PC-3 (cell line): ENCODE measurements around the gene CRB3. TPM values are rescaled to one million over a fixed set of nuclear protein-coding genes. Genes with fewer than 3 reads are reported as not detected.

Source experiments
- ATAC-seq: fragments of 200-7000 bp; cut with Tn5 transposase; 2 replicates; pipeline ENCODE4 v1.9.1; 2020; ENCODE audit warnings: mild to moderate bottlenecking, moderate library complexity
- BruUV-seq: library from RNA; stranded (reverse); fragments of 400-500 nt; replicated peaks from 2 replicates; lab custom pipeline; 2021; lab: Mats Ljungman, UMichigan
- CTCF ChIA-PET: fragments of 300-600 bp; sonication (Branson Sonifier 250); formaldehyde crosslinking; loops from one replicate; lab custom pipeline; 2022; ENCODE audit warnings: antibody characterized with exemption; lab: Charles Lee
- POLR2A ChIA-PET: fragments of 300-600 bp; sonication (Branson Sonifier 250); formaldehyde crosslinking; loops from one replicate; lab custom pipeline; 2022; ENCODE audit warnings: antibody characterized with exemption; ENCODE audit not compliant: unreplicated experiment; lab: Charles Lee
- DNase-seq: peaks from one replicate; pipeline ENCODE4 v3.0.0-alpha.2; 2015
- H2AFZ ChIP-seq: fragments of 300-600 bp; sonication (generic); 2 replicates; pipeline ENCODE4 v1.6.0; 2016; ENCODE audit warnings: antibody characterized with exemption, low read length
- H3F3A ChIP-seq: fragments of 300-600 bp; sonication (generic); one replicate; pipeline ENCODE4 v1.6.0; 2017; ENCODE audit warnings: antibody characterized with exemption, low read length, control low read depth, mild to moderate bottlenecking; ENCODE audit not compliant: unreplicated experiment
- H3K27ac ChIP-seq: fragments of 300-600 bp; sonication (generic); 2 replicates; pipeline ENCODE4 v1.5.1; 2016; ENCODE audit warnings: mild to moderate bottlenecking, low read length
- H3K27me3 ChIP-seq: fragments of 300-600 bp; sonication (generic); 2 replicates; pipeline ENCODE4 v1.6.1; 2016; ENCODE audit warnings: low read length, mixed read lengths
- H3K36me3 ChIP-seq: fragments of 300-600 bp; sonication (generic); 2 replicates; pipeline ENCODE4 v1.6.1; 2016; ENCODE audit warnings: low read depth, mixed run types, low read length, mixed read lengths
- H3K4me1 ChIP-seq: fragments of 300-600 bp; sonication (generic); 2 replicates; pipeline ENCODE4 v1.5.1; 2016; ENCODE audit warnings: low read length; ENCODE audit not compliant: insufficient read depth
- H3K4me2 ChIP-seq: fragments of 300-600 bp; sonication (generic); 2 replicates; pipeline ENCODE4 v1.6.0; 2016; ENCODE audit warnings: low read length
- H3K4me3 ChIP-seq: fragments of 300-600 bp; sonication (generic); 2 replicates; pipeline ENCODE4 v1.5.1; 2016; ENCODE audit warnings: mild to moderate bottlenecking, low read length, mixed read lengths
- H3K79me2 ChIP-seq: fragments of 300-600 bp; sonication (generic); 2 replicates; pipeline ENCODE4 v1.6.1; 2017; ENCODE audit warnings: low read length, mixed read lengths
- H3K9ac ChIP-seq: fragments of 300-600 bp; sonication (generic); 2 replicates; pipeline ENCODE4 v1.6.0; 2016; ENCODE audit warnings: mild to moderate bottlenecking, low read length
- H3K9me2 ChIP-seq: fragments of 300-600 bp; sonication (generic); replicated peaks from 2 replicates; pipeline ENCODE4 v1.6.1; 2016; ENCODE audit warnings: mixed run types, low read length, mixed read lengths
- H3K9me3 ChIP-seq: fragments of 300-600 bp; sonication (generic); 2 replicates; pipeline ENCODE4 v1.6.1; 2016; ENCODE audit warnings: low read length, mixed read lengths
- H4K20me1 ChIP-seq: fragments of 300-600 bp; sonication (generic); 2 replicates; pipeline ENCODE4 v1.6.1; 2016; ENCODE audit warnings: low read length, mixed read lengths
- EZH2 ChIP-seq: fragments of 300-600 bp; sonication (generic); IDR thresholded peaks from one replicate; pipeline ENCODE4 v1.6.1; 2017; ENCODE audit warnings: antibody characterized with exemption, mild to moderate bottlenecking, low read length; ENCODE audit not compliant: unreplicated experiment
- EZH2phosphoT487 ChIP-seq: fragments of 300-600 bp; sonication (generic); IDR thresholded peaks from 2 replicates; pipeline ENCODE4 v1.6.1; 2018; ENCODE audit warnings: mild to moderate bottlenecking, antibody characterized with exemption, low read length, borderline replicate concordance
- intact Hi-C: fragments of 100-400 bp; cut with micrococcal nuclease; formaldehyde crosslinking; loops from 2 replicates; pipeline ENCODE4 v1.9.0; 2023
- total RNA-seq: library from RNA; depleted of rRNA; stranded (reverse); fragments of >200 nt; gene quantifications from 2 replicates; pipeline ENCODE4 v1.2.3, GENCODE V29; 2014
- TF ChIP-seq, protein P1 (sequence below): fragments of 300-600 bp; sonication (generic); conservative IDR thresholded peaks from 2 replicates; pipeline ENCODE4 v1.5.1; 2017; ENCODE audit warnings: antibody characterized with exemption, low read depth, mild to moderate bottlenecking, low read length

CRB3 gene
- total RNA-seq, 1 experiment from 2014 or later, result 71.3 TPM

DNA sequence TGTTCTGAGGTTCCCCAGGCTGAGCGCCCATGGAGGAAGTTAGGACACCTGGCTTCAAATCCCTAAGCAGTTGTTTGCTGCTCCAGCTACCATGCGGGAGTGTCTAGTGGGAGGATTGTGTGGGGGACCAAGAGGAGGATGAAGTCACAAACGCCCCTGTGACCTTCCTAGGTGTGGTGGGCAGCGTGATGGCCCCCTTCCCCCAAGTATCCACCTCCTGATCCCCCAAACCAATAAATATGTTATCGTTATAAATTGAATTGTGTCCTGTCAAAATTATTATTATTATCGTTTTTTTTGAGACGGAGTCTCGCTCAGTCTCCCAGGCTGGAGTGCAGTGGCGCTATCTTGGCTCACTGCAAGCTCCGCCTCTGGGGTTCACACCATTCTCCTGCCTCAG lies 30.4 kb upstream of the CRB3 start, which contains the start of gene SLC25A41:
SLC25A41 (minus strand) TSS at position 101 of the 400 bp plus-strand sequence; CDS start at position 31, 70 bp downstream.
- ChIA-PET POLR2A (no interaction called here), CTCF (no interaction called here)
- DNase-seq (no peak), ATAC-seq (no peak)
- no peaks in the 10 kb centered on the region for H3K27me3 ChIP-seq
- H3K4me1 ChIP-seq, result no peaks in the 10 kb centered on the region
- no peaks in the 10 kb centered on the region for H3K9me3 ChIP-seq
- no TSS peak for BruUV-seq
- H2AFZ ChIP-seq, result no peak within 1 kb of the TSS
- H4K20me1 ChIP-seq, result no peaks in the 10 kb centered on the region
- intact Hi-C loops, result no loop called here
- H3K36me3 ChIP-seq, result no peaks in the 10 kb centered on the region
- no peaks in the 10 kb centered on the region for H3K9me2 ChIP-seq
- no peak within 1 kb of the TSS for H3K27ac ChIP-seq
- H3F3A ChIP-seq, result no peaks in the 10 kb centered on the region
- no peak within 1 kb of the TSS for H3K9ac ChIP-seq
- TF ChIP-seq EZH2 (no peak), EZH2phosphoT487 (no peak)
- TF ChIP-seq, protein P1, sequence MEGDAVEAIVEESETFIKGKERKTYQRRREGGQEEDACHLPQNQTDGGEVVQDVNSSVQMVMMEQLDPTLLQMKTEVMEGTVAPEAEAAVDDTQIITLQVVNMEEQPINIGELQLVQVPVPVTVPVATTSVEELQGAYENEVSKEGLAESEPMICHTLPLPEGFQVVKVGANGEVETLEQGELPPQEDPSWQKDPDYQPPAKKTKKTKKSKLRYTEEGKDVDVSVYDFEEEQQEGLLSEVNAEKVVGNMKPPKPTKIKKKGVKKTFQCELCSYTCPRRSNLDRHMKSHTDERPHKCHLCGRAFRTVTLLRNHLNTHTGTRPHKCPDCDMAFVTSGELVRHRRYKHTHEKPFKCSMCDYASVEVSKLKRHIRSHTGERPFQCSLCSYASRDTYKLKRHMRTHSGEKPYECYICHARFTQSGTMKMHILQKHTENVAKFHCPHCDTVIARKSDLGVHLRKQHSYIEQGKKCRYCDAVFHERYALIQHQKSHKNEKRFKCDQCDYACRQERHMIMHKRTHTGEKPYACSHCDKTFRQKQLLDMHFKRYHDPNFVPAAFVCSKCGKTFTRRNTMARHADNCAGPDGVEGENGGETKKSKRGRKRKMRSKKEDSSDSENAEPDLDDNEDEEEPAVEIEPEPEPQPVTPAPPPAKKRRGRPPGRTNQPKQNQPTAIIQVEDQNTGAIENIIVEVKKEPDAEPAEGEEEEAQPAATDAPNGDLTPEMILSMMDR, result no peak
- H3K4me3 ChIP-seq, result no peak within 1 kb of the TSS
- no peaks in the 10 kb centered on the region for H3K79me2 ChIP-seq
- H3K4me2 ChIP-seq, result no peak within 1 kb of the TSS

- Histone ChIP-seq H2AFZ (no peak overlapping the region), H3K4me3 (no peak overlapping the region), H3K27ac (no peak overlapping the region), H3K4me2 (no peak overlapping the region), H3K36me3 (no peaks in the 10 kb centered on the region), H3F3A (no peaks in the 10 kb centered on the region), H3K4me1 (no peaks in the 10 kb centered on the region), H4K20me1 (no peaks in the 10 kb centered on the region), H3K79me2 (no peaks in the 10 kb centered on the region), H3K27me3 (no peaks in the 10 kb centered on the region), H3K9me2 (no peaks in the 10 kb centered on the region), H3K9me3 (no peaks in the 10 kb centered on the region), H3K9ac (no peak overlapping the region)
- CTCF ChIA-PET, result no interaction called here
- ATAC-seq (no peak), DNase-seq (no peak)
- intact Hi-C loops, result no loop called here
- TF ChIP-seq EZH2 (no peak), EZH2phosphoT487 (no peak)
- TF ChIP-seq, protein P1, result no peak
- POLR2A ChIA-PET, result no interaction called here
- no TSS peak for BruUV-seq
Measured at GRCh38 chr19:6439743-6440142, 24.3 kb upstream of the CRB3 start.

DNA sequence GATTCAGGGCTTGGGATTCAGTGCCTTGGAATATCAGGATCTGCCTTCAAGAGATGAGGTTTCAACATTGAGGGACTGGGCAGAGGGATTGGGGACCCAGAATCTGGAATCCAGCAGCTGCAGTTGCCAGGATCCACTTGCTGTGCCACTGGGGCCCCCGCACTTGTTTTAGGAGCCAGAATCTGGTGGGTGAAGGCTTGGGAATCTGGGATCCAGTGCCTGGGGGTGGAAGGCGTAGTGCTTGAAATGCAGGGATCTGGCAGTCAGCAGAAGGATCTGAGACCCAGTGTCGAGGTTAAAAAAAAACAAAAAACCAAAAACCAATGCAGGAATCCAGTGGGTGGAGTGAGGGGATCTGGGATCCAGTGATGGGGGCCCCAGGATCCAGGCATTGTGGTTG lies 23.2 kb upstream of the CRB3 start:
- Histone ChIP-seq H3K27me3 (no peaks in the 10 kb centered on the region), H3K4me1 (no peaks in the 10 kb centered on the region), H3K9me2 (no peaks in the 10 kb centered on the region), H3K4me3 (no peak overlapping the region), H2AFZ (no peak overlapping the region), H3K79me2 (no peaks in the 10 kb centered on the region), H3K36me3 (no peaks in the 10 kb centered on the region), H3K9ac (no peak overlapping the region), H3F3A (no peaks in the 10 kb centered on the region), H4K20me1 (no peaks in the 10 kb centered on the region), H3K4me2 (no peak overlapping the region), H3K9me3 (no peaks in the 10 kb centered on the region), H3K27ac (no peak overlapping the region)
- POLR2A ChIA-PET, result no interaction called here
- intact Hi-C loops, result no loop called here
- no peak for TF ChIP-seq EZH2phosphoT487
- TF ChIP-seq, protein P1, result no peak
- TF ChIP-seq EZH2, result no peak
- DNase-seq, result no peak
- no peak for ATAC-seq
- no TSS peak for BruUV-seq
- CTCF ChIA-PET, result no interaction called here
